PC-3 (cell line): ENCODE measurements around the gene GPC5. TPM values are rescaled to one million over a fixed set of nuclear protein-coding genes. Genes with fewer than 3 reads are reported as not detected.

Experiments used
- ATAC-seq: fragments of 200-7000 bp; cut with Tn5 transposase; 2 replicates; pipeline ENCODE4 v1.9.1; 2020; ENCODE audit warnings: mild to moderate bottlenecking, moderate library complexity
- BruUV-seq: library from RNA; stranded (reverse); fragments of 400-500 nt; replicated peaks from 2 replicates; lab custom pipeline; 2021; lab: Mats Ljungman, UMichigan
- CTCF ChIA-PET: fragments of 300-600 bp; sonication (Branson Sonifier 250); formaldehyde crosslinking; loops from one replicate; lab custom pipeline; 2022; ENCODE audit warnings: antibody characterized with exemption; lab: Charles Lee
- POLR2A ChIA-PET: fragments of 300-600 bp; sonication (Branson Sonifier 250); formaldehyde crosslinking; loops from one replicate; lab custom pipeline; 2022; ENCODE audit warnings: antibody characterized with exemption; ENCODE audit not compliant: unreplicated experiment; lab: Charles Lee
- DNase-seq: peaks from one replicate; pipeline ENCODE4 v3.0.0-alpha.2; 2015
- H2AFZ ChIP-seq: fragments of 300-600 bp; sonication (generic); 2 replicates; pipeline ENCODE4 v1.6.0; 2016; ENCODE audit warnings: antibody characterized with exemption, low read length
- H3F3A ChIP-seq: fragments of 300-600 bp; sonication (generic); one replicate; pipeline ENCODE4 v1.6.0; 2017; ENCODE audit warnings: antibody characterized with exemption, low read length, control low read depth, mild to moderate bottlenecking; ENCODE audit not compliant: unreplicated experiment
- H3K27ac ChIP-seq: fragments of 300-600 bp; sonication (generic); 2 replicates; pipeline ENCODE4 v1.5.1; 2016; ENCODE audit warnings: mild to moderate bottlenecking, low read length
- H3K27me3 ChIP-seq: fragments of 300-600 bp; sonication (generic); 2 replicates; pipeline ENCODE4 v1.6.1; 2016; ENCODE audit warnings: low read length, mixed read lengths
- H3K36me3 ChIP-seq: fragments of 300-600 bp; sonication (generic); 2 replicates; pipeline ENCODE4 v1.6.1; 2016; ENCODE audit warnings: low read depth, mixed run types, low read length, mixed read lengths
- H3K4me1 ChIP-seq: fragments of 300-600 bp; sonication (generic); 2 replicates; pipeline ENCODE4 v1.5.1; 2016; ENCODE audit warnings: low read length; ENCODE audit not compliant: insufficient read depth
- H3K4me2 ChIP-seq: fragments of 300-600 bp; sonication (generic); 2 replicates; pipeline ENCODE4 v1.6.0; 2016; ENCODE audit warnings: low read length
- H3K4me3 ChIP-seq: fragments of 300-600 bp; sonication (generic); 2 replicates; pipeline ENCODE4 v1.5.1; 2016; ENCODE audit warnings: mild to moderate bottlenecking, low read length, mixed read lengths
- H3K79me2 ChIP-seq: fragments of 300-600 bp; sonication (generic); 2 replicates; pipeline ENCODE4 v1.6.1; 2017; ENCODE audit warnings: low read length, mixed read lengths
- H3K9ac ChIP-seq: fragments of 300-600 bp; sonication (generic); 2 replicates; pipeline ENCODE4 v1.6.0; 2016; ENCODE audit warnings: mild to moderate bottlenecking, low read length
- H3K9me2 ChIP-seq: fragments of 300-600 bp; sonication (generic); replicated peaks from 2 replicates; pipeline ENCODE4 v1.6.1; 2016; ENCODE audit warnings: mixed run types, low read length, mixed read lengths
- H3K9me3 ChIP-seq: fragments of 300-600 bp; sonication (generic); 2 replicates; pipeline ENCODE4 v1.6.1; 2016; ENCODE audit warnings: low read length, mixed read lengths
- H4K20me1 ChIP-seq: fragments of 300-600 bp; sonication (generic); 2 replicates; pipeline ENCODE4 v1.6.1; 2016; ENCODE audit warnings: low read length, mixed read lengths
- CTCF ChIP-seq: fragments of 300-600 bp; sonication (generic); conservative IDR thresholded peaks from 2 replicates; pipeline ENCODE4 v1.5.1; 2017; ENCODE audit warnings: antibody characterized with exemption, low read depth, mild to moderate bottlenecking, low read length
- EZH2 ChIP-seq: fragments of 300-600 bp; sonication (generic); IDR thresholded peaks from one replicate; pipeline ENCODE4 v1.6.1; 2017; ENCODE audit warnings: antibody characterized with exemption, mild to moderate bottlenecking, low read length; ENCODE audit not compliant: unreplicated experiment
- EZH2phosphoT487 ChIP-seq: fragments of 300-600 bp; sonication (generic); IDR thresholded peaks from 2 replicates; pipeline ENCODE4 v1.6.1; 2018; ENCODE audit warnings: mild to moderate bottlenecking, antibody characterized with exemption, low read length, borderline replicate concordance
- intact Hi-C: fragments of 100-400 bp; cut with micrococcal nuclease; formaldehyde crosslinking; loops from 2 replicates; pipeline ENCODE4 v1.9.0; 2023
- total RNA-seq: library from RNA; depleted of rRNA; stranded (reverse); fragments of >200 nt; gene quantifications from 2 replicates; pipeline ENCODE4 v1.2.3, GENCODE V29; 2014

Gene GPC5
- total RNA-seq, 1 experiment from 2014 or later = not detected

- no TSS peak for BruUV-seq
- H3K27ac ChIP-seq = no peak overlapping the region
- H4K20me1 ChIP-seq = no peaks in the 10 kb centered on the region
- POLR2A ChIA-PET = no interaction called here
- no peak overlapping the region for H2AFZ ChIP-seq
- ATAC-seq (no peak), DNase-seq (no peak)
- no peak overlapping the region for H3K4me3 ChIP-seq
- no peaks in the 10 kb centered on the region for H3K9me2 ChIP-seq
- H3K9ac ChIP-seq = no peak overlapping the region
- TF ChIP-seq EZH2phosphoT487 (no peak), CTCF (no peak), EZH2 (no peak)
- no peaks in the 10 kb centered on the region for H3K4me1 ChIP-seq
- no peaks in the 10 kb centered on the region for H3K9me3 ChIP-seq
- H3K4me2 ChIP-seq = no peak overlapping the region
- H3F3A ChIP-seq = no peaks in the 10 kb centered on the region
- H3K79me2 ChIP-seq = no peaks in the 10 kb centered on the region
- H3K27me3 ChIP-seq = no peaks in the 10 kb centered on the region
- H3K36me3 ChIP-seq = no peaks in the 10 kb centered on the region
- CTCF ChIA-PET = no interaction called here
- intact Hi-C loops = no loop called here
Measured at GRCh38 chr13:91768746-91769145, 370.3 kb downstream of the GPC5 start.

- Histone ChIP-seq H4K20me1 (no peaks in the 10 kb centered on the region), H3K36me3 (no peaks in the 10 kb centered on the region), H3K4me2 (no peak overlapping the region), H3K27ac (no peak overlapping the region), H2AFZ (no peak overlapping the region), H3K9ac (no peak overlapping the region), H3K27me3 (no peaks in the 10 kb centered on the region), H3K9me3 (no peaks in the 10 kb centered on the region), H3F3A (no peaks in the 10 kb centered on the region), H3K79me2 (no peaks in the 10 kb centered on the region), H3K4me3 (no peak overlapping the region), H3K4me1 (no peaks in the 10 kb centered on the region), H3K9me2 (no peaks in the 10 kb centered on the region)
- intact Hi-C loops = no loop called here
- TF ChIP-seq EZH2 (no peak), CTCF (no peak), EZH2phosphoT487 (no peak)
- ChIA-PET POLR2A (no interaction called here), CTCF (no interaction called here)
- no peak for ATAC-seq
- BruUV-seq = no TSS peak
- no peak for DNase-seq
Measured at GRCh38 chr13:91771229-91771628, 372.8 kb downstream of the GPC5 start.

GRCh38 chr13:91773591-91774227 lies 375.3 kb downstream of the GPC5 start:
- H3K27me3 ChIP-seq = no peaks in the 10 kb centered on the region
- no peaks in the 10 kb centered on the region for H3K79me2 ChIP-seq
- H3F3A ChIP-seq = no peaks in the 10 kb centered on the region
- no peaks in the 10 kb centered on the region for H3K9me3 ChIP-seq
- DNase-seq (no peak), ATAC-seq (no peak)
- H3K9me2 ChIP-seq = no peaks in the 10 kb centered on the region
- H4K20me1 ChIP-seq = no peaks in the 10 kb centered on the region
- no peak overlapping the region for H3K9ac ChIP-seq
- no TSS peak for BruUV-seq
- no peaks in the 10 kb centered on the region for H3K4me1 ChIP-seq
- ChIA-PET CTCF (no interaction called here), POLR2A (interaction anchor here (0.6 kb wide), 1 partner anchor 1113 kb away, joined by 5 read pairs; no protein-coding TSS in a partner anchor)
- no peak overlapping the region for H3K4me2 ChIP-seq
- no peak for TF ChIP-seq EZH2phosphoT487
- no peak for TF ChIP-seq EZH2
- TF ChIP-seq CTCF = no peak
- no peaks in the 10 kb centered on the region for H3K36me3 ChIP-seq
- H3K4me3 ChIP-seq = no peak overlapping the region
- H2AFZ ChIP-seq = no peak overlapping the region
- intact Hi-C loops = no loop called here
- no peak overlapping the region for H3K27ac ChIP-seq
